Right renal pelvis (tissue), 4 donors: Measurements from ENCODE around the gene AXDND1. TPM values are rescaled to one million over a fixed set of nuclear protein-coding genes. Genes with fewer than 3 reads are reported as not detected.

Source experiments
- DNase-seq, 4 donors: peaks; one replicate each; pipeline ENCODE4 v3.0.0-alpha.2; 2013; ENCODE audit warnings: low read depth in 4 of 4, low spot score in 3 of 4, missing footprints in 1 of 4
- polyA plus RNA-seq, 4 donors: library from polyadenylated mRNA; unstranded; fragments of 120-200 nt; gene quantifications; one replicate each; pipeline ENCODE4 v1.2.1, GENCODE V29; 2013; ENCODE audit not compliant: insufficient read length in 4 of 4

AXDND1 gene, protein sequence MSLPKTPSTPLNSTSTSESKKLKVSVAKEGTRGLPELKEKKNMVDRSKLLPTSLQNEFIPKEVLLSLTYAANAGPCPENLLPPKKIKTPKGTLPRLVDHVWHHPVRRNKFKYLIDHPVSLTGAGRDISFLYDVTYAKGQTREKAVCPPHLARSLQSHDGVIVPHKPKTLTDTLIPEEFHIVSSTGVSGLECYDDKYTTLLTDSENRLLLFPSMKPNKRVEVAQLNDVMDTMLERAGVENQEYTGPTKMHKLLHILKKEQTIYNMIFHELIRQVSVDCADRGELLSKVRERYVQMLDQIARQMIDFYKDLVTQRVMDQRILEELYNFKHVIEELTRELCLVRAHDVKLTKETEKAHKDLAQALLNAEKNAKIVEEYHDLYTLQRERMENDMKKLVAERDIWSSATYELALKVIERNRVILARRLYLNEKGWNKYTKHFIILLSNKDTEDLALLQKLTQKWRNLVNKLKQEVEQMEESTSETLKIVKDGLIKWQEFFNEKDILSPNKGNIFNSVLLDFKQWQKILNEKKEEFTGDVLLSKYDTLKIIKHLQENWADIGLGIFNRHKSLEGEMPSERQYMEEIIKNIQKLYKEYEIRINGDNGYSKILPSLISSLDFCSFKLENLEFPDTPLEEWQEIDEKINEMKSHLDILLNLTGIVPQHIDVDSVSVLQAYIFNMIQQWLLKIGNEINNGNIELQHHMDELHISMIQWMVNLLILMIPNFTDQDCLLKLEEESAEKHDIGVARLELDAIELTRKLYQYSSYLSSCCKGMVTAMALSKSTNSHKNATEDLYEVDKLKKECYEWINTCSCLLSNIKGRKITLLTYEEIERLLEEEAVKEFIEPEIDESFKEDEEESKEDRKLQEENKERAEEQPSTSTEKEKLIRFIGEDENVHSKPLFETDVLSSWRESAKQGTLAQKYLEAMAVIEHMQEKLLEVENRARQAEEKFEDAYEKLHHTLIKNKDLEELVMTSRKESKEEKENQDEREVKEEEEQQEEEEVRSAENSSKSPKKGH
- 10 to 100 TPM; 10.4 to 21.9 (median 12.6) TPM for polyA plus RNA-seq

DNA sequence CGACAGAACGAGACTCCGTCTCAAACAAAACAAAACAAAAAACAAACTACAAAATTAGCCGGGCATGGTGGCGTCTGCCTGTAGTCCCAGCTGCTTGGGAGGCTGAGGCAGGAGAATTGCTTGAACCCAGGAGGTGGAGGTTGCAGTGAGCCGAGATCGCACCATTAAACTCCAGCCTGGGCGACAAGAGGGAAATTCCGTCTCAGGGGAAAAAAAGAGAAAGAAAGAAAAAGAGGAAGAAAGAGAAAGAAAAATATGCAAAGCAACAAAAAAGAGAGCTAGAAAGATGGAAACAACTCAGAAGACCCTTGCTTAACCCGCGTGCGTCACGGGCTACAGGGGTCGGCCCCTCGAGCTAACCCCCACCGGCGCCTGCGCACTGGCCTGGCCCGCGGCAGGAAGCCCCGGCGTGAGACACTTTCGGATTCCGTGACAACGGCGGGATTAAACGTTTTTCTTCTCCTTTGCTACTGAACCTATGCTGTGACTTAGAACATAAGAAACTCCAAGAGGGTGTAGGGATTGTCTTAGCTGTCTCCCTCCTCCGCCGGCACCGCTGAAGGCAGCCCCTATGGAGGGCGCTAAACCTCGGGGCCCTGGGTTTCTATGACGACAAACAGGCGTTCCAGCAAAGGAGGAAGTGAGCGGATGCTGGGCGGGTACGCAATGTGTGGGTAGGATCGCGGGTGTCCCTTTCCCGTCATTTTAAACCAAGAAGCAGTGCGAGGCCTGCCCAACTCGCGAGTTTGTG lies at the start of gene AXDND1:
Gene AXDND1 (plus strand): TSS at position 630 of the 751 bp plus-strand sequence. CDS start 539 bp downstream, outside the sequence.
- DNase-seq, result peak; percentile 73 to 83 (median 78)

DNA sequence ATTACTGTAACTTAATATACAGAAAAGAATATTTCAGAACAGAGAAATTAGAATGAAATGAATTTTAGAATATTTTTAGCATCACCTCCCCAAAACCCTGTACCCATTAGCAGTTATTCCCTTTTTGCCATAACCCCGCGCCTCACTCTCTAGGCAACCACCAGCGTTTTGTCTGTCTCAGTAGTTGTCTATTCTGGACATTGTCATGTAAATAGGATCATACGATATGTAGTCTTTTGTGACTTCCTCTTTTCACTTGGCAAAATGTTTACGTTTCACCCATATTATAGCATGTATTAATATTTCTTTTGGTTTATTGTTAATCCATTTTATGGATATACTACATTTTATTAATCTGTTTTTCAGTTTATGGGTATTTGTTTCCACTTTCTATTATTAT lies 47.3 kb upstream of the AXDND1 start:
- no peak for DNase-seq

DNA sequence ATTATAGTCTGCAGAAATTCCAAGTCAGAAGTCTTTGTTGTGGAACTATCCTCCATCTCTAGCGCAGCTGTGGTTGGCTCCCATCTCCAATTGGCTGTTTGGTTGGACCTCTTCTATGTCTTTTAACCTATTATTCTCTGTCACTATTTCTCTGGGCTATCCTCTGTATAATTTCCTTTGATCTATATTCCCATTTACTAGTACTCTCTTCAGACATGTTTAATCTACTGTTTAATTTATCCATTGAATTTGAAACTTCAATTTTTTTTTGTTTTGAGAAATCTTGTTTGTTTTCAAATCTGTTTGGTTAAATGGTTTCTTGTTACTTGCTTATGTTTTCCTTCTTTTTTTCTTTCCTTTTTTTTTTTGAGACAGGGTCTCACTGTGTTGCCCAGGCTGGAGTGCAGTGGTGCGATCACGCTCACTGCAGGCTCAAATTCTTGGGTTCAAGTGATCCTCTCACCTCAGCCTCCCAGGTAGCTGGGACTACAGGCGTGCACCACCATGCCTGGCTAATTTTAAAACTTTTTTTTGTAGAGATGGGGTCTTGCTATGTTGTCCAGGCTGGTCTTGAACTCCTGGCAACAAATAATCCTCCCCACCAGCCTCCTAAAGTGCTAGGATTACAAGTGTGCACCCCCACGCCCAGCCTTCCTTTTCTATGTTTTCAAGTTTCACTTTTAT lies 44.1 kb upstream of the AXDND1 start:
- DNase-seq, result no peak

DNA sequence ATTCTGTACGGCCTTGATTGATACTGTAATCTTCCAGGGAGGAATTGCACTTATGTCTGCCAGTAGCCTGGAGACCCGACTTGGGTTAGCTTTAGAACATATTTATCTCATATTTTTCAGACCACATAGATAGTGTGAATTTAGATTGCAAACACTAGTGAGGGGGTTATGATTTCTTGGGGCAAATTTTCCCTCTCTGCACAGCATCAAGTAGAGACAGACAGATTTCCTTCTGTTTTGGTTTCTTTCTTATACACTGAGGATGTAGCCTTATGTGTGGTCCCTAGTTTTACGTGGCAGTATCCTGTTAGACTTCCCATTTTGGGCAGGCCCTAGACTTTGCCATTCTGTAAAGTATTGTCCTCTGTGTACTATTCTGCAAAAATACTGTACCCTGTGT lies 43.2 kb upstream of the AXDND1 start:
- no peak for DNase-seq

DNA sequence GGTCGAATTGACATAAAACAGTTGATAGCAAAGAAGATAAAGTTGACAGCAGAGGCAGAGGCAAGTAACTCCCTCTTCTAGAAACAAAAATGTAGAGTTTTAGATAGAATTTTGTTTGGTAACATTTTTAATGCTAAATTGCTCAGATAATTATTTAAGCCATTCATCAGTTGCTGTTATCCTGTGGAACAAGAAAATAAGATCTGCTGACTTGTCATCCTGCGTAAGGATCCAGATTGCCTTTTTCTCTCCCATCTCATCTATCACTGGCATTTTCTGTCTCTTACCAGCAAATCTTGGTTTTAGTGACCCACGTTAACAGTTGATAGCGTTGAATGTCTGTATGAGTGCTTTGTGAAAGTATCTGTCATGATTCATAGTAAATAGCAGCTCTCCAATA lies 42.3 kb upstream of the AXDND1 start:
- DNase-seq, result no peak

DNA sequence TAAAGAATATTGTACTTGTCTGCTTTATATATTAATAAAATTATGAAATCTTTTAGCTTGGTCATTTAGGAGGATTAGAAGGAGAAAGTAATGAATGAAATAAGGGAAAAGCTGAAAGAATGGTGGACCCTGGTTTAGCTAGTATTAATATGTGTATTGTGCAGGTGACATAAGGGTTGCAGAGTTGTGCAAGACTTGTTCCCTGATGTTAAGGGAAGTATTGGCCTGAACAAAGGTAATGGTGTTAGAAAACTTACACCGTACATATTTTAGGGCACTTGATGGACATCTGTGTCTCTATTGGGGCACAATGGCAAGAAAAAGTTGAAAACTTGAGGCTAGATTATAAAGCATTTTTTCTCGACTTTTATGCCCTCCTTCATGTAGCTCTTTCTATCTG lies 39.9 kb upstream of the AXDND1 start:
- DNase-seq, result no peak

DNA sequence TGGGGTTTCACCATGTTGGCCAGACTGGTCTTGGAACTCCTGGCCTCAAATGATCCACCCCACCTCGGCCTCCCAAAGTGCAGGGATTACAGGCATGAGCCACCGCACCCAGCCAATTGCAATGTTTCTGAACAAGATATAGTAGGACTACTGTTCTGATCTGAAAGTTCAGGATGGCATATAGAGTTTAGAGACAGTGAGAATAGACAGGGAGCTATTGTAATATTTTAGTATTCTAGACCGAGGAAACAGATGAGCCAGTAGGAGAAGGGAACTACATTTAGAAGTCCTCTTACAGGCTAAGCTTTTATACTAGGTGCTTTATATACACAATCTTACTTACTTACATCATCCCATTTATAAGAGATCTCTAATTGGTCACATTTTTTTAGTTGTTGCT lies 39.0 kb upstream of the AXDND1 start:
- no peak for DNase-seq

DNA sequence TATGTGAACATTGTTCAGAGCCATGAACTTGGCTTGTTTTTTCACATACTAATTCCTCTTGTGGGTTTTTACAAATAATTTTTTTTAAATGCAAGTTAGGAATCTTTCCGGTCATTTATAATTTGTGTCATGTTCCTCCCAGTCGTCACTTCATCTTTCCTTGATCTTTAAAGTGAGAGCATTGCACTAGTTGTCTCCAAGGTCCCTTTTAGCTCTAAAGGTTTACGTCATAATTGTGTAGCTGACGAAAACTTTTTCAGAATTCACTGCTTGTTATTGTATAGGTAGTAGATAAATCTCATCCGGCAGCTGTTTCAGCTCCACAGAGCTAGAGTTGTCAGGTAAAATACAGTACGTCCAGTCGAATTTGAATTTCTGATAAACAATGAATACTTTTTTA lies 38.6 kb upstream of the AXDND1 start:
- DNase-seq, result no peak

DNA sequence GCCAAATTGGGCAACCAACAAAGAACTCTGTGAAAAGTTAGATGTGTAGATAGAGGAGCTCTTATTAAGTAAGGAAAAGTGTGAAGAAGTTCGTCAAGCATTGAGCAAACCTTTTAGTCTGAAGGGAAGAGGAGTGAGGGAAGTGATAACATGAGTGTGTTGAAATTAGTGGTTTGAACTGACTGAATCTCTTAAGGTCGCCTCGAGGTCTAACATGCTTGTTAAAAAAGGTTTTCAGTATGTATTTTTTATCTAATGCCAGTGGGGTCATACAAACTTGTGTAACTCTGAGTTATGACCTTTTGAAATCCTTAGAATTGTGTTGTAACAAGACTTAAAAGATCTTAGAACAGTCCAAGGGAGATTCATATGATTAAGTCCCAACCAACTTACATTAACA lies 38.1 kb upstream of the AXDND1 start:
- no peak for DNase-seq

DNA sequence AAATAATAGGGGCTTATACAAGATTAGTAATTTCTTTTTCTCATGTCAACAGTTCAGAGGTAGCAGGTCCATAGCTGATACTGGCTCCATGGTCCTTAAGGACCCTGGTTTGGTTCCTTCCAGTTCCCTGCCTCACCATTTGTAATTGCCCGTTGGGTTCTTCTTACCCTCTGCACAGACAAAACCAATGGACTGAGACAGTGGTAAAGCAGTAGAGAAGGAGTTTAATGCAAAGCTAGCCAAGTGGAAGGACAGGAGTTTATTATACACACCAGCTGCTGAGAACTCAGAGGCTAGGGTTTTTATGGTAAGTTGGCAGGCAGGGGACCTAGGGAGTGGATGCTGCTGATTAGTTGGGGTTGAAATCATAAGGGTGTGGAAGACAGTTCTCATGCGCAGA lies 35.9 kb upstream of the AXDND1 start:
- DNase-seq, result no peak

DNA sequence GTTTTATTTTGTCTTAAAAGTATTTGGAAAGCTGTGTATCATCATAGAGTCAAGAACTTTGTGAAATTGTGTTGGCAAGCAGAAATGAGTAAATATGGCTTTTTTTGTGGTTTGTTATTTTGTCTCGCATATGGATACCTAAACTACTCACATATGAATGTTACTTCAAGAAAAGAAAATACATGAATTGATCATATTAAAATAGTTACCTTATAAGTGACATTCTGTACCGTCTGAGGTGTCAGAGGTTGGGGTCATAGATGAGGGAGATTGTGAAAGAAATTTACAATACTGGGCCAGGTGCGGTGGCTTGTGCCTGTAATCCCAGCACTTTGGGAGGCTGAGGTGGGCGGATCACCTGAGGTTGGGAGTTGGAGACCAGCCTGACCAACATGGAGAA lies 31.3 kb upstream of the AXDND1 start:
- DNase-seq, result no peak

DNA sequence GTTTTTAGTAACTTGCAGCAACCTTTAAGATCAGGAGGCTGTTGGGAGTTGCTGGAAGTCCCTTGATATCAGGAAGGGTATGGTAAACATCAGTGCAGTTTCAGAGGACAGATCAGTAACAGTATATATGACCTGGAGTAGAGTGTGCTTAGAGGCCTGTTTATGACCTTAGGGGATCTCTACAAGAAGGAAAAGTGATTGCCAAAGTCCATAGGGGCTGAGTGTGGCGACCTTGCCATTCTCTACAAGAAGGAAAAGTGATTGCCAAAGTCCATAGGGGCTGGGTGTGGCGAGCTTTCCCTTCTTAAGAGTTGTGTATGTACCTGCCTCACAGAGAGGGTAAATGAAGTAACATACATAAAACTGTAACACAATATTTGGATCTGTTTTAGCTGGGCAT lies 28.5 kb upstream of the AXDND1 start:
- no peak for DNase-seq

DNA sequence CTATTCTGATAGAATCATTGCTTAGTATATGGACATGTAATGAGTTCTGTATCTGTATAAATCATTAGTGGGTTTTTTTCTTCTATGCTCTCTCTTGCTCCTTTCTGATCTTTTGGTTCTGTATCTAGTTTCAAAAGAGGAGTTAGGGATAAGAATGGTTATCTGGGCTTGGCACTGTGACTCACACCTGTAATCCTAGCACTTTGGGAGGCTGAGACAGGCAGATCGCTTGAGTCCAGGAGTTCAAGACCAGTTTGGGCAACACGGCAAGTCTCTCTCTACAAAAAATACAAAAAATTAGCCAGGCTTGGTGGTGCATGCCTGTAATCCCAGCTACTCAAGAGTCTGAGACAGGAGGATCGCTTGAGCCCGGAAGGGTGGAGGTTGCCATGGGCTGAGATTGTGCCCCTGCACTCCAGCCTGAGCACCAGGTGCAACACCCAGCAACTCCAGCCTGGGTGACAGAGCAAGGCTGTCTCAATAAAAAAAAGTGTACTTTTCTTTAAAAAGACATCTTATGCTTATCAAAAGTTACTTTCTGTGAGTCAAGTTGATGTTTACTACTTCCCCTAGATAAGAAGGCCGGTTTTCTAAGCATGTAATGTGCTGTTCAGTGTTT lies 27.7 kb upstream of the AXDND1 start:
- no peak for DNase-seq

DNA sequence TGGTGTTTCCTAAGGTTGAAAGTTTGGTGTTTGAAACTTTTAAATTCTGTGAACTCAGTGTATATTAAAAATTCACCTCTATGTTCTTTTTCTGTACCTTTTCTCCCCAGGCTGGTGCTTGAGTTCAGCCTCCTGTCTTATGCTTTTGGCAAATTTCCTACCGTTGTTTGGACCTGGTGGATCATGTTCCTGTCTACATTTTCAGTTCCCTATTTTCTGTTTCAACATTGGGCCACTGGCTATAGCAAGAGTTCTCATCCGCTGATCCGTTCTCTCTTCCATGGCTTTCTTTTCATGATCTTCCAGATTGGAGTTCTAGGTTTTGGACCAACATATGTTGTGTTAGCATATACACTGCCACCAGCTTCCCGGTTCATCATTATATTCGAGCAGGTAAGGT lies 24.9 kb upstream of the AXDND1 start:
- no peak for DNase-seq

DNA sequence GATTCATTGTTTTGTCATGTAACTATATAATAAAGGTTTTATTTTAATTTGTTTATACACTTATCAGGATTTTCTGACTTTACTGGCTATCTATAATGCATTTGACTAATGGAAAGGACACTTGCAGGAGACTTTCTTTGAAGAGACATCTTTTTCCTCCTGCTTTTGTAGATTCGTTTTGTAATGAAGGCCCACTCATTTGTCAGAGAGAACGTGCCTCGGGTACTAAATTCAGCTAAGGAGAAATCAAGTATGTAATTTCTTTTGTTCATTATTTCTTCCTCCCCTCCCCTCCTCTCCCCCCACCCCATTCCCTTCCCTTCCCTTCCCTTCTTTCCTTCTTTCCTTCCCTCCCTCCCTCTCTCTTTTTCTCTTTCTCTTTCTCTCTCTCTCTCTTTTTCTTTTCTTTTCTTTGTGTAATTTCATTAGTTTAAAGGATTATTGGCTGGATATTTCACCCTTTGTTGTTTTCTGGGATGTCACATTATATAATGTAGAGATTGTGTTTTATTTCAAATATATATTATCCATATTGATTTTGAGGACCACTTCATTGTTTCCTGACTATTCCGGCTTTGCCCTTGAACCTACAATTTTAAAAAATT lies 23.7 kb upstream of the AXDND1 start:
- DNase-seq, result no peak

DNA sequence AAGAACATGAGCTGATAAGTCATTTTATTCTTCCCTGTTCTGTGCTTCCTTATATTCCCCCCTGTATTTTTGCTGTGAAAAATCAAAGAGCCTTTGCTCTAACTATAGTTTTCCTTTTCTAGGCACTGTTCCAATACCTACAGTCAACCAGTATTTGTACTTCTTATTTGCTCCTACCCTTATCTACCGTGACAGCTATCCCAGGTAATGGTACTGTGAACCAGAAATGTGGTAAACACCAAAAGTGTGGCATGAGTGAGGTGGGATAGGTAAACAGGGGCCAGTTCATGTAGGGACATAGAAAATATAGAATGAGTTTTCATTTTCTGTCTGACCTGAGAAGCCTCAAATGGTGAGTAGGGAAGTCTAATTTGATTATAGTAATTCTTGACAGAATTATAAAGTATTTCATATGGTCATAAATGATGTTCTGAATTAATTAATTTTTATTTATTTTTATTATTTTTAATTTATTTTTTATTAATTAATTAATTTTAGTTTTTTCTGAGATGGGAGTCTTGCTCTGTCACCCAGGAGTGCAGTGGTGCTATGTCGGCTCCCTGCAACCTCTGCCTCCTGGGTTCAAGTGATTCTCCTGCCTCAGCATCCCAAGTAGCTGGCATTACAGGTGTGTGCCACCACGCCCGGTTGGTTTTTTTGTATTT lies 22.9 kb upstream of the AXDND1 start:
- no peak for DNase-seq

DNA sequence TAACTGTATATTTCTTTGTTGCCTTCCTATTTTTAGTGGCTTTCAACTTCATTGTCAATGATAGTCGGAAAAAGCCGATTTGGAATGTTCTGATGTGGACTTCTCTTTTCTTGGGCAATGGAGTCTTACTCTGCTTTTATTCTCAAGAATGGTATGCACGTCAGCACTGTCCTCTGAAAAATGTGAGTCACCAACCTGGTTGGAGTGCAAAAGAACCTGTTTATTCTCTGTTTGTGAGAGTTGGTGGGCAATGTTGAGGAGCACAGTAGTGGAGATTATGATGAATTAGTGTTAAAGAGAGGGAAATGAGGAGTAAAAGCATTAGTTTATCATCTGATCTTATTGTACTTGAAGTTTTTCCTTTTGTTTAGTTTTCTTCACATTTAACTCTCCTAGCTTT lies 14.5 kb upstream of the AXDND1 start:
- no peak for DNase-seq

DNA sequence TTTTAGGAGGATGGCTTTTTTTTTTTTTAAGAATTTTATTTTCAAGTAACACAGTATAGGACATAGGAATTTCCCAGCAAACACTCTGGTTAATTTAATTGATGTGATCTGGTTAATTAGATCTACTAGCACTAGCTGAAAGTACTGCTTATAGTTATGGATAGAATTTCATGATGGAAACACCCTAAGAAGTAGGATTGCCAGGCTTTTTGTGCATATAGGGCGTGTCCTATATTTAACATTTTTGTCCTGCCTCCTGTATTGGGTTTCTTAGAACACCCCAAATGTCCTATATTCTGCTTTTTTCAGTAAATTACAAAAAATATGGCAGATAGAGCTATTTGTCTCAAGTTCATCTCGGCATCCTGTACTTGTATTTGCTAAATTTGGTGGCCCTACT lies 13.5 kb upstream of the AXDND1 start:
- no peak for DNase-seq

DNA sequence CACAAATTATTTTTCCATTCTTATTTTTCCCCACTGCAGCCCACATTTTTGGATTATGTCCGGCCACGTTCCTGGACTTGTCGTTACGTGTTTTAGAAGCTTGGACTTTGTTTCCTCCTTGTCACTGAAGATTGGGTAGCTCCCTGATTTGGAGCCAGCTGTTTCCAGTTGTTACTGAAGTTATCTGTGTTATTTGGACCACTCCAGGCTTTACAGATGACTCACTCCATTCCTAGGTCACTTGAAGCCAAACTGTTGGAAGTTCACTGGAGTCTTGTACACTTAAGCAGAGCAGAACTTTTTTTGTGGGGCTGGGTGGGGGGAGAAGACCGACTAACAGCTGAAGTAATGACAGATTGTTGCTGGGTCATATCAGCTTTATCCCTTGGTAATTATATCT lies 12.2 kb upstream of the AXDND1 start:
- no peak for DNase-seq
